Prostate gland (tissue), 2 donors: ENCODE results near the gene C5orf63.

ENCODE experiments used
- POLR2A ChIP-seq: fragments of 450-650 bp; IDR thresholded peaks from one replicate; pipeline ENCODE4 v1.6.1; 2016; ENCODE audit warnings: antibody characterized with exemption, mild to moderate bottlenecking
- POLR2AphosphoS5 ChIP-seq: sonication (generic); formaldehyde crosslinking; IDR thresholded peaks from one replicate; pipeline ENCODE4 v1.6.1; 2017; ENCODE audit warnings: antibody characterized with exemption
- TF ChIP-seq, protein P1 (sequence below), 4 experiments: fragments of 200-600 bp in 2 of 4; fragments of 450-650 bp in 2 of 4; sonication (generic) in 2 of 4; IDR thresholded peaks; 1 replicate in 3 of 4; 2 replicates in 1 of 4; pipeline ENCODE4 v1.5.1; 2016 to 2019; ENCODE audit warnings: antibody characterized with exemption in 4 of 4, mild to moderate bottlenecking in 2 of 4, moderate library complexity in 2 of 4

DNA sequence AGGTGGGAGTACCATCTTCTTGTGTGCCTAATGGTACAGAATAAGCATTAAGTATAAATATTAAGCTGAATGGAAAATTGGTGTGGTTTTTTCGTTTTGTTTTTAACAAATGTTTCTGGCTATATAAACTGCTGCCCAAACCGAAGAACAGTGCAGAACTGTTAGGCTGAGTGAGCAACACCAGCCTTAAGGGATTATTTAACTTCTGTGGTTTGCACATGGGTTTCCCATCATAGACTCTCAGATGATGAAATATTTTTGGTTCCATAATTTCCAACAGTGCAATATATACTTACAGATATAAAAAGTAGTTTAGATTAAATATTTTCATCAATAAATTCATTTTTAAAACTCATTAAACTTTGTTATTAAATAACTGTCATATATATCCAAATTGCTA lies 16.4 kb downstream of the C5orf63 start:
- TF ChIP-seq, protein P1, sequence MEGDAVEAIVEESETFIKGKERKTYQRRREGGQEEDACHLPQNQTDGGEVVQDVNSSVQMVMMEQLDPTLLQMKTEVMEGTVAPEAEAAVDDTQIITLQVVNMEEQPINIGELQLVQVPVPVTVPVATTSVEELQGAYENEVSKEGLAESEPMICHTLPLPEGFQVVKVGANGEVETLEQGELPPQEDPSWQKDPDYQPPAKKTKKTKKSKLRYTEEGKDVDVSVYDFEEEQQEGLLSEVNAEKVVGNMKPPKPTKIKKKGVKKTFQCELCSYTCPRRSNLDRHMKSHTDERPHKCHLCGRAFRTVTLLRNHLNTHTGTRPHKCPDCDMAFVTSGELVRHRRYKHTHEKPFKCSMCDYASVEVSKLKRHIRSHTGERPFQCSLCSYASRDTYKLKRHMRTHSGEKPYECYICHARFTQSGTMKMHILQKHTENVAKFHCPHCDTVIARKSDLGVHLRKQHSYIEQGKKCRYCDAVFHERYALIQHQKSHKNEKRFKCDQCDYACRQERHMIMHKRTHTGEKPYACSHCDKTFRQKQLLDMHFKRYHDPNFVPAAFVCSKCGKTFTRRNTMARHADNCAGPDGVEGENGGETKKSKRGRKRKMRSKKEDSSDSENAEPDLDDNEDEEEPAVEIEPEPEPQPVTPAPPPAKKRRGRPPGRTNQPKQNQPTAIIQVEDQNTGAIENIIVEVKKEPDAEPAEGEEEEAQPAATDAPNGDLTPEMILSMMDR (IDR thresholded peaks at IDR 0.05) = no peak
- TF ChIP-seq POLR2AphosphoS5 (no peak), POLR2A (no peak)
